ENCODE data around the gene UNC5A. TPM values are rescaled to one million over a fixed set of nuclear protein-coding genes. Genes with fewer than 3 reads are reported as not detected.
A peak's percentile ranks its signal among the peaks of the same experiment; 100 is the strongest.

UNC5A gene
- total RNA-seq, 1 experiment from 2014 or later, result not detected

DNA sequence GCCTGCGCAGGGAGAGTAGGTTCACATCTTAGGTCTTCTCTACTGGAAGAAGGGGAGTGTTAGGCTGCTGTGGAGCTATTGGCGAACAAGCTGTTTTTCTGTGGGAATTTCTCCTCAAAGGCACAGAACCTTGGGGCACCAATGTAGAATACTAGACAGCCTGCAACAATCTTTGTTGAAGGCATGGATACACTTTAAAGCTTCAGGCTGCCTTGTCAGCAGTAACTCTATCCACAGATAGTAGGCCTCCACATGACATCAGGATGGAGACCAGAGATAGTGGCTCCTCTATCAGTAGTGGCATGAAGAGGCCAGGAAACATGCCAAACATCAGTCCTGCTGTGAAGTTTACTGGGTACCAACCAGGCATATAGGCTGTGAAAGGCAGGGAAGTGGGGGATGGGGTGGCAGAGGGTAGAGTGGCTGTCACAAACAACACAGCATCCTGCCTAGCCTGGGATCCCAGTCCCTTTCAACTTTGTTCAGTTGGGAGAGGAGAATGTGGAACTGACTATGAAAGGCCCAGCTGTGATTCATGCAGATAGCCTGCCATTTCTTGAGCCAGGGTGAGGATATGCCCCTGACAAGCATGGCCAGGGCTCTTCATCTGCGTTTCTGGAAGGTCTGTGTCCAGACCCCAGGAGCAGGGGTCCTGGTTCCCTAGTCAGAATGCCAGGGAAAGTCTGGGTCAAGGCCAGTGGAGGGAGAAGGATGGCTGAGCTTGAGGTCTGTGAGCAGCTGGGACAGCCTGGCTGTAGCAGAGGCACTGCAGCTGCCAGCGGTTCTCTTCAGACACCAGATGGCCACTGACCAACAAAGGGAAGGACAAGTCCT lies 89.8 kb downstream of the UNC5A start:
- in situ Hi-C loops (cut with HindIII; ENCODE audit: low sequenced_read_pairs), result no loop called here
- no peak for DNase-seq (ENCODE audit: low spot score)

DNA sequence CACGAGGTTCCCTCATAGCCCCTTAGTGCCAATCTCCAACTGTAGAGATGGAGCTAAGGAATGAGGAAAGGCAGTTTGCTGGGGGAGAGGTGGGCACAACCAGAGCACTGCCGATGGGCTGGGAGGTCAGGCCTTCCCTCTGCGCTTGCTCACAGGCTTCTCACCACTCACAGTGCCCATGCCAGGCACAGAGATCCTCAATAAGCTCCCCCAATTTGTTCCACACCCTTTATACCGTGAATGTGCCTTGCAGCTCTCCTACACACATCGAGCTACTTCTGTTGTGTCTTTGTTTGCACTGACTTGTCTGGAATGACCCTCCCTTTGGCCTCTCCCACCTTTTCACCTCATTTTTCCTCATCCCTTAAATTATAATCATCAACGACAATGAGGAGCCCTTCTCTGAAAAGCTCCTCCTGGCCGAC lies 90.4 kb downstream of the UNC5A start:
- in situ Hi-C loops (cut with HindIII; ENCODE audit: low sequenced_read_pairs), result no loop called here
- no peak for DNase-seq (ENCODE audit: low spot score)

- in situ Hi-C loops (cut with HindIII; ENCODE audit: low sequenced_read_pairs), result no loop called here
- no peak for DNase-seq (ENCODE audit: low spot score)
Measured at GRCh38 chr5:176901260-176902101, 91.1 kb downstream of the UNC5A start.

- in situ Hi-C loops (cut with HindIII; ENCODE audit: low sequenced_read_pairs), result no loop called here
- DNase-seq (ENCODE audit: low spot score), result no peak
Measured at GRCh38 chr5:176902102-176902814, 91.9 kb downstream of the UNC5A start.

- in situ Hi-C loops (cut with HindIII; ENCODE audit: low sequenced_read_pairs), result no loop called here
- DNase-seq (ENCODE audit: low spot score), result no peak
Measured at GRCh38 chr5:176902911-176903664, 92.7 kb downstream of the UNC5A start.

DNA sequence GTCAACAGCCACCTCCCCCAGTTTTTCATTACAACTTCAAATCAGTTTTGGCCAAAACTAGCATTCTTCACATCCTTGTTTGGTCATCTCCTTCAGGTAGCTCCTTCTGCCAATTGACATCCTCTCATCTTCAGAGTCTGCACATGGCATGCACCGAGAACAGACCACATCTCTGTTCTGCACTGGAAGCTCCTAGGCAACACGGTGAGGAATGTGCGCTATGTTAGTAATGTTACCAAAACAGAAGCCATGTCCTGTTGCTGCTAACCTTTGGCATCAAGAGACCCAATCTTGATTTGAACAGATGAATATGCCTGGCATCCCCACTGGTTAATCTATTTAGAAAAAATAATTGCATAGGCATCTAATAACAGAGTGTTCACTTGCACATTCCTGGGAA lies 93.9 kb downstream of the UNC5A start:
- DNase-seq (ENCODE audit: low spot score), result no peak
- in situ Hi-C loops (cut with HindIII; ENCODE audit: low sequenced_read_pairs), result no loop called here

- peak; percentile 94 for DNase-seq (ENCODE audit: low spot score)
- in situ Hi-C loops (cut with HindIII; ENCODE audit: low sequenced_read_pairs), result no loop called here
Measured at GRCh38 chr5:176906126-176906525, 95.8 kb downstream of the UNC5A start.

DNA sequence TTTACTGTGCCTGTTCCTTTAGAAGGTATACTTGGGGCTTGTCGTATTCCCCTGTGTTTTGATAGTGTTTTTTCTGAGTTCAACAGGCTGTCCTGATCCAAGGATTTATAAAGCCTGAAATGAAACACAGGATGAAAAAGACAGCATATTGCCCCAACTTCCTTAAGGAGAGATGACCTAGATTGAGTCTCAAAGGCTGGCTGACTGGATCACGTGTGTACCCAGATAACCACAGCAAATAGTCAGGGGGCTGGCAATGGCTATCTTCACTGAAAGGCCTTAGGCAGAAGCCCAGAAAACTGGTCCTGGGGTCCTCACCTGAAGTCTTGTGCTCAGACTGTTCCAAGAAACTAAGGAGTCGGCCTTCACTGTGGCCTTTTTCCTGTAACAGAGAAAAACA lies 96.4 kb downstream of the UNC5A start:
- in situ Hi-C loops (cut with HindIII; ENCODE audit: low sequenced_read_pairs), result no loop called here
- DNase-seq (ENCODE audit: low spot score), result peak; percentile 75

- in situ Hi-C loops (cut with HindIII; ENCODE audit: low sequenced_read_pairs), result no loop called here
- no peak for DNase-seq (ENCODE audit: low spot score)
Measured at GRCh38 chr5:176908675-176909368, 98.5 kb downstream of the UNC5A start.

- in situ Hi-C loops (cut with HindIII; ENCODE audit: low sequenced_read_pairs), result no loop called here
- no peak for DNase-seq (ENCODE audit: low spot score)
Measured at GRCh38 chr5:176912115-176912514, 101.8 kb downstream of the UNC5A start.

- DNase-seq (ENCODE audit: low spot score), result no peak
- in situ Hi-C loops (cut with HindIII; ENCODE audit: low sequenced_read_pairs), result no loop called here
Measured at GRCh38 chr5:176915906-176916305, 105.5 kb downstream of the UNC5A start.

- no peak for DNase-seq (ENCODE audit: low spot score)
- in situ Hi-C loops (cut with HindIII; ENCODE audit: low sequenced_read_pairs), result no loop called here
Measured at GRCh38 chr5:176916337-176916736, 106.0 kb downstream of the UNC5A start.

DNA sequence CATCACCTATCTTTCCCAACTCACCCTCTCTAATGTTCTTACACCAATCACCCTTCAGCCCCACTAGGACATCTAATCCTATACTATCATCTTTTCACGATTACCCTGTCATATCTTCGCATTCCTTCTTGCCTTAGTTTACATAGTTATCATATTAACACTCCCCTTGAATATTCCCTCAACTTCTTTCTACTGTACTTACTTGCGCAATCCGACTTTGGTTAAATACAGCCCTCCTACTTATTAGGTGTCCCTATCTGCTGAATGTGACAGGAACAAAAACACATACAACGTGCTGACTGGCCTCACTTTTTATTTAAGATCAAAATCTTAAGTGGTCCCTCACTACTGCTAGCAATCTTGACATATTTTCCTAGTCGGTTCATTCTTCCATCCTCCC lies 108.3 kb downstream of the UNC5A start:
- in situ Hi-C loops (cut with HindIII; ENCODE audit: low sequenced_read_pairs), result no loop called here
- DNase-seq (ENCODE audit: low spot score), result no peak

DNA sequence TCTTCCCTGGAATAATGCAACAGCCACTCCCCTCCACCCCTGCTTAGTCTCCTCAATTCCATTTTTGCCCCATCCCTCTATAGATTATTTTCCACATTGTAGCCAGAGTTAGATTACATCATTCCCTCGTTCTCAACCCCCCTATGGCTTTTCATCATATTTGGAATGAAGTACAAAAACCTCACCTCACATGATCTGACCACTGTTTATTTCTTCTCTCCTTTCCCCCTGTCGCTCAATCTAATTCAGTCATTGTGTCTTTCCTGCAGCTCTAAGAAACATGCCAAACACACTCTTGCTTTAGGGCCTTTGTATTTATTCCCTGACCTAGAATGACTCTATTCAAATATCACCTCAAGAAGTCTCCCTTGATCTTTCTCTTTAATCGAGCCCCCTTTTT lies 111.4 kb downstream of the UNC5A start:
- in situ Hi-C loops (cut with HindIII; ENCODE audit: low sequenced_read_pairs), result no loop called here

DNA sequence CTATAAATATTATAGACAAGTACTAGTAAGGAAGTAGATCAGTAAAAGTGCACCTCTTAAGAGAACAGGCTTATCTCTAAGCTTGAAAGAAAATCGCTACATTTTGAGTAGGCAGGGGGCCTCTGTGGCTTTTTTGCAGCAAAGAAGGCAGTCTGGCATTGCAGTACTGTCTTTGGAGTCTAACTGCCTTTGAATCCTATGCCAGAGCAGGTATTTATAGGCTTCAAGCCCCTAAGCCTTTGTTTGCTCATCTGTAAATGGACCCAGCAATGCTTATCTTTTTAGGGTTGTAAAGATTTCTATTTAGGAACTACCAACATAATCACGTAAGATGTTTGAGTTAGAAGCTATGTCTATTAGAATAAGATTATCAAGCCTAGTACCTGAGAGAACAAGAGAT lies 112.5 kb downstream of the UNC5A start:
- in situ Hi-C loops (cut with HindIII; ENCODE audit: low sequenced_read_pairs), result no loop called here
- no peak for DNase-seq (ENCODE audit: low spot score)

More for the DNA sequence above, 111.4 kb downstream of the UNC5A start:
- DNase-seq (ENCODE audit: low spot score), result no peak

- in situ Hi-C loops (cut with HindIII; ENCODE audit: low sequenced_read_pairs), result no loop called here
- no peak for DNase-seq (ENCODE audit: low spot score)
Measured at GRCh38 chr5:176927562-176927961, 117.2 kb downstream of the UNC5A start.

DNA sequence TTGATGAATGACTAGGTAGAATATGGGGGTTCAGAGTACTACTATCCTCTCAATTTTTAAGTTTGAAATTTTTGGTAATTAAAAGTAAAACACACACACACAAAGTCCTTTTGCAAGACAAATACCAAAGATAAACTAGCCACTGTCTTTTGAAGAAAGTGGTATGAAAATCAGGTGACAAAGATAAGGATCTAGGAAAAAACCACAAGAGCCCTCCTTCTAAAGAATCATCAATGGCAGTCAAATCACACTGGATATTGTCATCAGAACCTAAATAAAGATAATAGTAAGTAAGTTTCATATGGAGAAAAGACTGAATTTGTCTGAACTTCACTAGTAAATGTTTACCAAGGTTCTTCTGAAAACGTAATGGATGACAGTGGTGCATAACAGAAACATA lies 119.3 kb downstream of the UNC5A start:
- no peak for DNase-seq (ENCODE audit: low spot score)
- in situ Hi-C loops (cut with HindIII; ENCODE audit: low sequenced_read_pairs), result no loop called here

Data from G401 (cell line).